SJCRH30 (cell line): Measurements from ENCODE around the gene SPDYE3. TPM values are rescaled to one million over a fixed set of nuclear protein-coding genes. Genes with fewer than 3 reads are reported as not detected.
"Not testable (repeated sequence)": the region's sequence is repeated elsewhere in the genome, so short reads cannot be mapped to it uniquely, and the experiment has no call there.

Experiments
- DNase-seq, 2 experiments: peaks; one replicate each; pipeline ENCODE4 v3.0.0-alpha.2; 2015 to 2020
- H3K27ac ChIP-seq: fragments of 250-450 bp; sonication (Bioruptor Pico); 2 replicates; pipeline ENCODE4 v1.5.1; 2020; ENCODE audit warnings: mild to moderate bottlenecking, moderate library complexity
- H3K27me3 ChIP-seq: fragments of 250-450 bp; sonication (Bioruptor Pico); 2 replicates; pipeline ENCODE4 v1.5.1; 2020; ENCODE audit warnings: mild to moderate bottlenecking, moderate library complexity
- H3K36me3 ChIP-seq: fragments of 250-450 bp; sonication (Bioruptor Pico); 2 replicates; pipeline ENCODE4 v1.5.1; 2020; ENCODE audit warnings: mild to moderate bottlenecking, moderate library complexity
- H3K4me1 ChIP-seq: fragments of 250-450 bp; sonication (Bioruptor Pico); 2 replicates; pipeline ENCODE4 v1.5.1; 2020; ENCODE audit warnings: mild to moderate bottlenecking, moderate library complexity
- H3K4me3 ChIP-seq: fragments of 250-450 bp; sonication (Bioruptor Pico); 2 replicates; pipeline ENCODE4 v1.5.1; 2020; ENCODE audit warnings: mild to moderate bottlenecking, moderate library complexity
- H3K9me3 ChIP-seq: fragments of 250-450 bp; sonication (Bioruptor Pico); replicated peaks from 2 replicates; pipeline ENCODE4 v1.5.1; 2020; ENCODE audit warnings: mild to moderate bottlenecking, moderate library complexity
- total RNA-seq: library from RNA; depleted of rRNA; stranded (reverse); fragments of >200 nt; shearing (Covaris generic); gene quantifications from 2 replicates; pipeline ENCODE4 v1.2.3, GENCODE V29; 2014

The SPDYE3 gene
- total RNA-seq, 1 experiment from 2014 or later, result 0.06 TPM

DNA sequence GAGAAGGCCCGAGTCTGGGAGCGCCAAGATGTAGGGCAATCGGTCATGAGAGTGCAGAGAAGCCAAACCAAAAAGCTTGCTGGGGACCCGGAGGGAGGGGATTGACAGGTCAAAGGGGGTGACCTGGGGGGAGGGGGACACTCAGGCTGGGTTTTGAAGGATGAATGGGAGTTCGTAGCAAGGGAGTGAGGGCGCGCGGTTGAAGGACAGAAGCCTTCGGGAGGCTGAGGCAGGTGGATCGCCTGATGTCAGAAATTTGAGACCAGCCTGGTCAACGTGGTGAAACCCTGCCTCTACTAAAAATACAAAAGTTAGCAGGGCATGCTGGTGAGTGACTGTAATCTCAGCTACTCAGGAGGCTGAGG, 35.0 kb upstream of the SPDYE3 start:
- peak in 1 of 2 experiments; percentile 31 for DNase-seq
- H3K4me3 ChIP-seq, result peak overlapping the region; percentile 98
- not testable (repeated sequence) for H3K27me3 ChIP-seq, H3K9me3 ChIP-seq, H3K36me3 ChIP-seq, H3K4me1 ChIP-seq
- peak overlapping the region; percentile 4; the same call in 1 of the 2 replicates for H3K27ac ChIP-seq

- H3K27me3 ChIP-seq, result no peaks in the 10 kb centered on the region
- no peak overlapping the region for H3K27ac ChIP-seq
- DNase-seq, result no peak
- H3K4me1 ChIP-seq, result no peaks in the 10 kb centered on the region
- H3K9me3 ChIP-seq, result no peaks in the 10 kb centered on the region
- no peak overlapping the region for H3K4me3 ChIP-seq
- H3K36me3 ChIP-seq, result no peaks in the 10 kb centered on the region
Measured at GRCh38 chr7:100275120-100275519, 32.4 kb upstream of the SPDYE3 start.

DNA sequence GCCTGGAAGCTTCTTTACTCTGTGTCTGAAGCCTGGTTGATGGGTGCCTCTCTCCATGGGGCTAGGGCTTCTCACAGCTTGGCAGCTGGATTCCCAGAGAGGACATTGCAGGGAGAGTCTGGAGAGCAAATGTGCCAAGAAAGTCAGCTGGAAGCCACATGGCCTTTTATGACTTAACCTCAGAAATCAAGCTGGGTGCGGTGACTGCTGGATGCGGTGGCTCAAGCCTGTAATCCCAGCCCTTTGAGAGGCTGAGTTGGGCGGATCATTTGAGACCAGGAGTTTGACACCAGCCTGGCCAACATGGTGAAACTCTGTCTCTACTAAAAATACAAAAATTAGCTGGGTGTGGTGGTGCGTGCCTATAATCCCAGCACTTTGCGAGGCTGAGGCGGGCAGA, 31.4 kb upstream of the SPDYE3 start:
- DNase-seq, result not testable (repeated sequence)

GRCh38 chr7:100282069-100282608, 25.4 kb upstream of the SPDYE3 start:
- H3K9me3 ChIP-seq, H3K4me1 ChIP-seq, H3K4me3 ChIP-seq, DNase-seq, H3K27ac ChIP-seq, H3K27me3 ChIP-seq, H3K36me3 ChIP-seq: not testable (repeated sequence)

More for the DNA sequence above, 31.4 kb upstream of the SPDYE3 start:
- not testable (repeated sequence) for H3K27ac ChIP-seq, H3K9me3 ChIP-seq, H3K4me3 ChIP-seq, H3K36me3 ChIP-seq, H3K27me3 ChIP-seq, H3K4me1 ChIP-seq

- not testable (repeated sequence) for H3K4me1 ChIP-seq, H3K9me3 ChIP-seq, H3K27me3 ChIP-seq, H3K27ac ChIP-seq, H3K4me3 ChIP-seq, H3K36me3 ChIP-seq, DNase-seq
Measured at GRCh38 chr7:100283147-100283546, 24.4 kb upstream of the SPDYE3 start.

GRCh38 chr7:100287191-100287969, 20.1 kb upstream of the SPDYE3 start:
- not testable (repeated sequence) for H3K4me3 ChIP-seq, H3K9me3 ChIP-seq, H3K27ac ChIP-seq, H3K4me1 ChIP-seq, DNase-seq, H3K27me3 ChIP-seq, H3K36me3 ChIP-seq

DNA sequence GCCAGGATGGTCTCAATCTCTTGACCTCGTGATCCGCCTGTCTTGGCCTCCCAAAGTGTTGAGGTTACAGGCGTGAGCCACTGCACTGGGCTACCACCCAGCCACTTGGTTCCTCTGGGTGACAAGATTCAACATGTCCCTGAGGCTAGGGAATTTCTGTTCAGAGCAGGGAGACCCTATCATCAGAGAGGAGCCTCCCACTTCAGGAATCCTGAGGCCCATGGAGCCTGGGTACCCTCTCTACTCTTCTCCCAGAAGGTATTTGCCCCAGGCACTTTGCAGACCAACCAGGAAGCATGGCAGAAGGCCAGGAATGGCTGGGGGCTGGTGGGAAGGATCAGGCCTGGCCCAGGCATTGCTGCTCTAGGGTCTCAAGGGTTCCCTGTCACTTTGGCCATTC, 19.2 kb upstream of the SPDYE3 start:
- H3K4me3 ChIP-seq, DNase-seq, H3K9me3 ChIP-seq, H3K36me3 ChIP-seq, H3K27me3 ChIP-seq, H3K27ac ChIP-seq, H3K4me1 ChIP-seq: not testable (repeated sequence)

- not testable (repeated sequence) for H3K27ac ChIP-seq, H3K9me3 ChIP-seq, H3K4me3 ChIP-seq, H3K27me3 ChIP-seq, DNase-seq, H3K4me1 ChIP-seq, H3K36me3 ChIP-seq
Measured at GRCh38 chr7:100292162-100292561, 15.3 kb upstream of the SPDYE3 start.

DNA sequence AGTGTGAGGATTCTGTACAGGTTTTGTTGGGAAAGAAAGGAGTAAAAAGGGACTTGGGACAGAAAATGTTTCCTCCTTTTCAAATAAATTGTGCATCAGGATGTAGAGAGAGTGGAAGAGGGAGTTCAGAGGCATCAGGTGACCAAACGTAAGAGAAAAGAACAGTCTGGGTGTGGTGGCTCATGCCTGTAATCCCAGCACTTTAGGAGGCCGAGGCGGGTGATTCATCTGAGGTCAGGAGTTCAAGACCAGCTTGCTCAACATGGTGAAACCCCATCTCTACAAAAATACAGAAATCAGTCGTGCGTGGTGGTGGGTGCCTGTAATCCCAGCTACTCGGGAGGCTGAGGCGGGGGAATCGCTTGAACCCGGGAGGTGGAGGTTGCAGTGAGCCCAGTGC, 12.2 kb upstream of the SPDYE3 start:
- H3K27me3 ChIP-seq, DNase-seq, H3K36me3 ChIP-seq, H3K9me3 ChIP-seq, H3K27ac ChIP-seq, H3K4me3 ChIP-seq, H3K4me1 ChIP-seq: not testable (repeated sequence)

- not testable (repeated sequence) for H3K4me1 ChIP-seq, H3K9me3 ChIP-seq, H3K36me3 ChIP-seq, H3K27ac ChIP-seq, H3K4me3 ChIP-seq, DNase-seq, H3K27me3 ChIP-seq
Measured at GRCh38 chr7:100297852-100298631, 9.5 kb upstream of the SPDYE3 start.

- not testable (repeated sequence) for H3K4me3 ChIP-seq, H3K27ac ChIP-seq, DNase-seq, H3K36me3 ChIP-seq, H3K4me1 ChIP-seq, H3K27me3 ChIP-seq, H3K9me3 ChIP-seq
Measured at GRCh38 chr7:100298632-100298895, 8.9 kb upstream of the SPDYE3 start.

DNA sequence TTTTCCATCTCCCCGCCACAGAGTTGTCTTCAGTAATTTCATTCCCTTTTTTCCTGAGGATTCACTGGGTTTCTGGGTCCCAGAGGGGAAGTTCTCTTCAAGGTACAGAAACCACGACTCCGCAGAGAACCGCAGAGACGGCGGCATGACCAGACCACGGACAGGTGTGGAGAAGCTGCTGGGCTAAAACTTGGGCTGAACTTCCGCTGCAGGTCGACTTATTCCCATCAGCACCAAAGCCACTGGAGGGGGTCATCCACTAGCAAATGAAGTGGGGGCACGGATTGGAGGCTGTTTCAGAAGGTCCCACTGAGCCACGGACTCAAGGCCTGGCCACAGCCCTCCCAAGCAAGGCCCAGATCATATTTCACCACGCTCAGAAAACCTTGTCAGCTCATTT, 3.0 kb upstream of the SPDYE3 start:
- H3K9me3 ChIP-seq, H3K4me1 ChIP-seq, H3K27me3 ChIP-seq, H3K36me3 ChIP-seq, H3K27ac ChIP-seq, H3K4me3 ChIP-seq: not testable (repeated sequence)
- DNase-seq, result peak; percentile 40 to 54

DNA sequence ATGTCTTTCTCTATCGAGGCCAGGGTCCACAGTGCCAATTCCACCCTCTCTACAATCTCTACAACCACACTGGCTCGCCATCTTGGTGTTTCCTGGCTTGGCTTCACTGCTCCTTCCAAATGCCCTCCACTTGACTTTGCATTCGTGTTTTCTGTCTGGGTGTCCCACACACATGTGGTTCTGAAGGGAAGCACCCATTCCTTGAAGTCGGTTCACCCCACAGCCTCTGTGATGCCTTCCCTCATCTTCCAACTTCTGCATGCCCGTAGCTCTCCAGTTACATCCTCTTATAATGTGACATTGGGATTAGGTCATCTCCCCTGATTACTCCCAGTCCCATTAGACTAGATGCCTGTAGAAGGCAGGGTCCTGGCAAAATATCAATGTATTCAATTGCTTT, 10.8 kb downstream of the SPDYE3 start:
- H3K27ac ChIP-seq, result not testable (repeated sequence)

DNA sequence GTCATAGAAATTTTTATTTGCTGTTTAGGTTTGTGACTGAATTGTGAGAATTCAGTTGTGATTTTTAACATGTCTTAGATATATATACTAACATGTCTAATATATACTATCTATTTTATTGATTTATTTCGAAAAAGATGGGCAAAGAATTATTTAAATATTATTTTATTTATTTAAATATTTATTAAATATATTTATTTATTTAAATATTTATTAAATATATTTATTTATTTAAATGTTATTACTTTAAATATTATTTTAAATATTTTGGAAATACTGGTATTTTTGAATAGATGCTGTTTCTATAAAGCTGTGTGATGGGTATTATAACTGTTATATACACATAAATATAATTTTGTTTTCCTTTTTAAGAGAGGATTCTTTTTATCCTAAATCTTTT, 14.1 kb downstream of the SPDYE3 start:
- H3K27me3 ChIP-seq, H3K27ac ChIP-seq, H3K9me3 ChIP-seq, H3K4me1 ChIP-seq, H3K4me3 ChIP-seq, DNase-seq, H3K36me3 ChIP-seq: not testable (repeated sequence)

More for the DNA sequence above, 10.8 kb downstream of the SPDYE3 start:
- H3K4me3 ChIP-seq, H3K27me3 ChIP-seq, DNase-seq, H3K36me3 ChIP-seq, H3K9me3 ChIP-seq, H3K4me1 ChIP-seq: not testable (repeated sequence)

GRCh38 chr7:100324194-100324593, 16.7 kb downstream of the SPDYE3 start:
- H3K27ac ChIP-seq, H3K4me3 ChIP-seq, H3K9me3 ChIP-seq, H3K36me3 ChIP-seq, H3K4me1 ChIP-seq, H3K27me3 ChIP-seq, DNase-seq: not testable (repeated sequence)

DNA sequence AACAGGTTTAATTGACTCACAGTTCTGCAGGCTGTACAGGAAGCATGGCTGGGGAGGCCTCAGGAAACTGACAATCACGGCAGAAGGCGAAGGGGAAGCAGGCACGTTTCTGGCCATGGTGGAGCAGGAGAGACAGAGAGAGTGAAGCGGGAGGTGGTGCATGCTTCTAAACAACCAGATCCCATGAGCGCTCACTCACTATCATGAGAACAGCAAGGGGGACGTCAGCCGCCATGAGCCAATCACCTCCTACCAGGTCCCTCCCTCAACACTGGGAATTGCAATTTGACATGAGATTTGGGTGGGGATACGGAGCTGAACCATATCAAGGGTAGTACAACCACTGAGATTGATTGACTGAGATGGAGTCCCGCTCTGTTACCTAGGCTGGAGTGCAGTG, 18.2 kb downstream of the SPDYE3 start:
- not testable (repeated sequence) for H3K4me3 ChIP-seq, H3K27ac ChIP-seq, DNase-seq, H3K36me3 ChIP-seq, H3K9me3 ChIP-seq, H3K27me3 ChIP-seq, H3K4me1 ChIP-seq
